Endothelial cell (in vitro differentiated cells): Measurements from ENCODE around the gene ERICH6B. TPM values are rescaled to one million over a fixed set of nuclear protein-coding genes. Genes with fewer than 3 reads are reported as not detected.

ENCODE experiments used
- DNase-seq: peaks from one replicate; pipeline ENCODE4 v3.0.0; 2021; ENCODE audit warnings: low spot score
- H3K27ac Mint-ChIP-seq: one replicate; pipeline ENCODE4 v1.8.0; 2021; ENCODE audit warnings: mixed read lengths, inconsistent platforms; ENCODE audit not compliant: unreplicated experiment
- H3K27me3 Mint-ChIP-seq: one replicate; pipeline ENCODE4 v1.8.0; 2021; ENCODE audit warnings: mild to moderate bottlenecking, moderate library complexity, mixed read lengths, inconsistent platforms; ENCODE audit not compliant: unreplicated experiment
- H3K36me3 Mint-ChIP-seq: one replicate; pipeline ENCODE4 v1.8.0; 2021; ENCODE audit warnings: mild to moderate bottlenecking, low read depth, mixed read lengths, inconsistent platforms; ENCODE audit not compliant: unreplicated experiment
- H3K4me1 Mint-ChIP-seq: one replicate; pipeline ENCODE4 v1.8.0; 2021; ENCODE audit warnings: mild to moderate bottlenecking, mixed read lengths, inconsistent platforms; ENCODE audit not compliant: unreplicated experiment
- H3K4me3 Mint-ChIP-seq: one replicate; pipeline ENCODE4 v1.8.0; 2021; ENCODE audit warnings: mild to moderate bottlenecking, mixed read lengths, inconsistent platforms; ENCODE audit not compliant: unreplicated experiment
- H3K9me3 Mint-ChIP-seq: one replicate; pipeline ENCODE4 v1.8.0; 2021; ENCODE audit warnings: mixed read lengths, inconsistent platforms; ENCODE audit not compliant: unreplicated experiment
- total RNA-seq: library from RNA; stranded (reverse); fragmentation: NEBNext Ultra II Directional; extraction: Animal tissue kit (Norgen Biotek cat#: 25700); gene quantifications from one replicate; pipeline ENCODE4 v1.2.1, GENCODE V29; 2021; ENCODE audit not compliant: unreplicated experiment
- TF ChIP-seq, protein P1 (sequence below): fragments of 200-600 bp; sonication (generic); IDR thresholded peaks from one replicate; pipeline ENCODE4 v1.5.0; 2021; ENCODE audit warnings: antibody characterized with exemption; ENCODE audit not compliant: unreplicated experiment

Gene ERICH6B
- total RNA-seq, 1 donor from 2014 or later: not detected

- Mint-ChIP-seq H3K36me3 (no peaks in the 10 kb centered on the region), H3K9me3 (no peaks in the 10 kb centered on the region), H3K4me1 (peaks cover 9% of the 10 kb centered on the region), H3K4me3 (no peak overlapping the region), H3K27me3 (peaks cover 2% of the 10 kb centered on the region), H3K27ac (no peak overlapping the region)
- TF ChIP-seq, protein P1, sequence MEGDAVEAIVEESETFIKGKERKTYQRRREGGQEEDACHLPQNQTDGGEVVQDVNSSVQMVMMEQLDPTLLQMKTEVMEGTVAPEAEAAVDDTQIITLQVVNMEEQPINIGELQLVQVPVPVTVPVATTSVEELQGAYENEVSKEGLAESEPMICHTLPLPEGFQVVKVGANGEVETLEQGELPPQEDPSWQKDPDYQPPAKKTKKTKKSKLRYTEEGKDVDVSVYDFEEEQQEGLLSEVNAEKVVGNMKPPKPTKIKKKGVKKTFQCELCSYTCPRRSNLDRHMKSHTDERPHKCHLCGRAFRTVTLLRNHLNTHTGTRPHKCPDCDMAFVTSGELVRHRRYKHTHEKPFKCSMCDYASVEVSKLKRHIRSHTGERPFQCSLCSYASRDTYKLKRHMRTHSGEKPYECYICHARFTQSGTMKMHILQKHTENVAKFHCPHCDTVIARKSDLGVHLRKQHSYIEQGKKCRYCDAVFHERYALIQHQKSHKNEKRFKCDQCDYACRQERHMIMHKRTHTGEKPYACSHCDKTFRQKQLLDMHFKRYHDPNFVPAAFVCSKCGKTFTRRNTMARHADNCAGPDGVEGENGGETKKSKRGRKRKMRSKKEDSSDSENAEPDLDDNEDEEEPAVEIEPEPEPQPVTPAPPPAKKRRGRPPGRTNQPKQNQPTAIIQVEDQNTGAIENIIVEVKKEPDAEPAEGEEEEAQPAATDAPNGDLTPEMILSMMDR: no peak
- DNase-seq: no peak
Observed at GRCh38 chr13:45628094-45628493, 12.6 kb upstream of the ERICH6B start.

GRCh38 chr13:45627656-45628055 lies 12.1 kb upstream of the ERICH6B start:
- peaks cover 2% of the 10 kb centered on the region for H3K27me3 Mint-ChIP-seq

DNA sequence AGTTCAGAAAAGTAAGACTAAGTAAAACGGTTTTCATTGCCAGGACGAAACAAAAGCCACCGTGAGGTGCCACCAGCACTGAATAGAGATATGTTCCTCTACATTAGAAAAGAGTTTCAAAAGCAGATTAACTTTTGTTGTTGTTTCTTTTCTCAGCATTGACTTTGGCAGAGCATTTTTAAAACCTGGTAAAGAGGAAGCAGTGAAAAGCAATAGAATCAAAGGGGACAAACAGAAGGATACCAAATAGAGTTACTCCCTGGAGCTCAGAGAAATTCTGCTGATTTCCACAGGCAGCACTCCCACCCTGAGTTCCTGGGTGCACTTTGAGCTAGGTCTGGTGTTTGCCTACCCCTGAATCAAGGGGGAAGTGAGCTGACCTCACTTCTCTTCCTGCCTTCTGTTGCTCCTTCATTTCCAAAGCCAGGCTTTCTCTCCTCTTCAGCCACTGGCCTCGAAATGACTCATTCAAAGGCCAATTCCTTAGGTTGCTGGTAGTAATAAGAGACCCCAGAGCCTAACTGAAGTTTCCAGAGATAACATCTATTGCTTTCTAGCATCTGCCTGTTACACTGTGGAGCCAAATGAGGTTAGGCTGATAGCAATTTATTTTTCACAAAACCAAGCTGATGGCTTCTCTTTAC lies 11.3 kb upstream of the ERICH6B start:
- no peak for DNase-seq
- H3K9me3 Mint-ChIP-seq: no peaks in the 10 kb centered on the region
- H3K4me3 Mint-ChIP-seq: no peak overlapping the region
- no peak overlapping the region for H3K27ac Mint-ChIP-seq
- H3K4me1 Mint-ChIP-seq: peaks cover 12% of the 10 kb centered on the region
- TF ChIP-seq, protein P1: no peak
- H3K36me3 Mint-ChIP-seq: no peaks in the 10 kb centered on the region
- peaks cover 2% of the 10 kb centered on the region for H3K27me3 Mint-ChIP-seq

More at GRCh38 chr13:45627656-45628055, 12.1 kb upstream of the ERICH6B start:
- DNase-seq: no peak
- Mint-ChIP-seq H3K9me3 (no peaks in the 10 kb centered on the region), H3K36me3 (no peaks in the 10 kb centered on the region), H3K27ac (no peak overlapping the region), H3K4me1 (peaks cover 12% of the 10 kb centered on the region), H3K4me3 (no peak overlapping the region)
- TF ChIP-seq, protein P1: no peak

DNA sequence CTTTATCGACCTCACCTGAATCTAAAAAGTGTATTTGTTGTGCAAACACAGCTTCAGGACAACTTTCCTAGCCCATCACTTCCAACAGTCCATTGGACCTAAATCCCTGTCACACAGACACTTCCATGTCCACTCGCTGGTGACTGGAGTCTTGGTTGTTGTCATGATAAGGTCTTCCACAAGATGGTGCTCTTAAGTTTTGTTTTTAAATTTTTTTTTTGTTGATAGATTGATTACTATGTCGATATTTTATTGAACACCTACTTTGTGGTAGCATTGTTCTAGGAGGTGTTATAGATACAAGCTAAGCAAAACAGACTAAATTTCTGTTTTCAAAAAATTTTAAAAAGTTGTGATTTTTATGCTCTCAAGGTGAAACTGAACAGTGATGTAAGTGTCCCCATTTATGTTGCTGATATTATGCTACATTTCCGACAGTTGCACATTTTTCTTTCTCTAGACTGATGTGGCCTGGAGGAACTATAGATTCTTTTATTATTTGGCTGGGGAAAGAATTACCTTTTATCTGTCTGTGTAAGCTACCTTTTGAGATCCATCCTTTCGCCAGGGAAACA lies 8.1 kb upstream of the ERICH6B start:
- no peak for DNase-seq
- TF ChIP-seq, protein P1: peak; percentile 46
- peaks cover 1% of the 10 kb centered on the region for H3K27me3 Mint-ChIP-seq
- no peak overlapping the region for H3K4me3 Mint-ChIP-seq
- no peaks in the 10 kb centered on the region for H3K36me3 Mint-ChIP-seq
- H3K27ac Mint-ChIP-seq: no peak overlapping the region
- peaks cover 12% of the 10 kb centered on the region for H3K4me1 Mint-ChIP-seq
- no peaks in the 10 kb centered on the region for H3K9me3 Mint-ChIP-seq

GRCh38 chr13:45621950-45622349 lies 6.4 kb upstream of the ERICH6B start:
- no peak for DNase-seq
- Mint-ChIP-seq H3K4me3 (no peak overlapping the region), H3K27ac (no peak overlapping the region), H3K27me3 (peaks cover 1% of the 10 kb centered on the region), H3K9me3 (no peaks in the 10 kb centered on the region), H3K4me1 (peaks cover 7% of the 10 kb centered on the region), H3K36me3 (no peaks in the 10 kb centered on the region)
- TF ChIP-seq, protein P1: no peak
